H54 (cell line): ENCODE results near the gene NDUFA8.

Experiments
- DNase-seq: peaks from one replicate; pipeline ENCODE4 v3.0.0; 2011; ENCODE audit warnings: low spot score, mixed read lengths; ENCODE audit not compliant: insufficient read length
- FAIRE-seq: peaks from 3 replicates; lab custom pipeline; 2011; peaks lifted over from hg19 to GRCh38; lab: Jason Lieb, UNC
- POLR2A ChIP-seq: IDR thresholded peaks from 2 replicates; pipeline ENCODE4 v1.6.1; 2011; ENCODE audit warnings: low read depth, mild to moderate bottlenecking, low read length

Gene NDUFA8

GRCh38 chr9:122099271-122099869 lies 60.2 kb downstream of the NDUFA8 start:
- TF ChIP-seq POLR2A = no peak
- DNase-seq (peak; percentile 92), FAIRE-seq (peak; percentile 85)

DNA sequence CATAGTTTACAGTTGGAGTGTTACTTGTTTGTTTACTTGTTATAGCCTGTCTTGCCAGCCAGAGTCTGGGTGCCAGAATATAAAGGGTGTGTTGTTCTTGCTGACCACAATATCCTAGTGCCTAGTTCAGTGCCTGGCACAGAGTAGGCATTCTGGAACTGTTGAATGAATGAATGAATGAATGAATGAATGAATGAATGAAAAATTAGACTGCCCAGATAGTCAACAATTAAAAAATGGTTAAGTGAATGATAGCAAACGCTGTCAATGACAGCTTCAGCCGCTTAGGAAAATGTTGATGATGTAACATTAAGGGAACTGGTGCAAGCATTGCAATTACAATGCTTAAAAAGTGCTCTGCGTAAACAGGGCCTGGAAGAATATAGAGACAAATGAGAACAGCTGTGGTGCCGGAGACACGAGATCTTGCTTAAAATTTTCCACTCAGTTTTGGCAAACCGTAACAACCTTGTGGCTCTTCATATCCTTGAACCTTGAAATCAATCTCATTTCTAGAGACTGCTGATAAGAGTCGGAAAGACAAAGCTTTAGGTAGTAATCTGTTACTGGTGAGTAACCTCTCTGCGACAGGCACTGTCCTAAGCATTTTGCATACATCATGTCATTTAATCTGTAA lies 61.8 kb downstream of the NDUFA8 start:
- FAIRE-seq = no peak
- no peak for TF ChIP-seq POLR2A
- DNase-seq = no peak

DNA sequence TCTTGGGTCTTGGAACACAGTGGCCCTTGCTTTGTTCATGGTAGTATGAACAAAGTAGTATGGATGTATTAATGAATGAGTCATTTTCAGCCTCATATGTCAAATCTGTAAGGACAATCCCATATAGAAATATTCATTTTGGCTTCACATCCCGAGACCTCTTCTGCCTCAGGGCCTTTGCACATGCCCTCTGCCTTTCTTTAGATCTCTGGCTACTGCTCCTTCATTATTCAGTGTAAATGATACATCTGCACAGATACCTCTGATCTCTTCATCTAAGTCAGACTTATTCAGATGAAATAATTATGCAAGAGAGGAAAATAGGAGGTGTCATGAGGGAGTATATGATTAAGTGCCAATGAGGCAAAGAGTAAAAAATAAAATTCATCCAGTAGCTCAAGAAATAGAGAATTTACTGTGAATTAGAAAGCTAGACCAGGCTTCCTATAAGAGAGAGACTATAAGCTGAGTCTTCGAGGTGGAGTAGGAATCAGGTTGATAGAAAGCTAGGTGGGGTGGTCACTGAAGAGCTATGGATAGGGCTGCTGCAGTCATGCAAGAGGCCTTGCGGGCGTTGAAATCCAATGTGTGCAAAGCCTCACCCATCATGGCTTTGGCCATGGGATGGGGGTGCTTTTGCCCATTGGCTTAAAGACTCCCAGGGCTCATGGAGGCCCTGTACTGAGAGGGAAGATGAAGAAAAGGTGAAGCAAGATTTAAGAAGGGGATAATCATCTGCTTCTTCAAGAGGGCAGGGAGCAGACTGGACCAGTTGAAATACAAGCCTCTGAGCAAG lies 62.8 kb downstream of the NDUFA8 start:
- FAIRE-seq = no peak
- DNase-seq = no peak
- no peak for TF ChIP-seq POLR2A

DNA sequence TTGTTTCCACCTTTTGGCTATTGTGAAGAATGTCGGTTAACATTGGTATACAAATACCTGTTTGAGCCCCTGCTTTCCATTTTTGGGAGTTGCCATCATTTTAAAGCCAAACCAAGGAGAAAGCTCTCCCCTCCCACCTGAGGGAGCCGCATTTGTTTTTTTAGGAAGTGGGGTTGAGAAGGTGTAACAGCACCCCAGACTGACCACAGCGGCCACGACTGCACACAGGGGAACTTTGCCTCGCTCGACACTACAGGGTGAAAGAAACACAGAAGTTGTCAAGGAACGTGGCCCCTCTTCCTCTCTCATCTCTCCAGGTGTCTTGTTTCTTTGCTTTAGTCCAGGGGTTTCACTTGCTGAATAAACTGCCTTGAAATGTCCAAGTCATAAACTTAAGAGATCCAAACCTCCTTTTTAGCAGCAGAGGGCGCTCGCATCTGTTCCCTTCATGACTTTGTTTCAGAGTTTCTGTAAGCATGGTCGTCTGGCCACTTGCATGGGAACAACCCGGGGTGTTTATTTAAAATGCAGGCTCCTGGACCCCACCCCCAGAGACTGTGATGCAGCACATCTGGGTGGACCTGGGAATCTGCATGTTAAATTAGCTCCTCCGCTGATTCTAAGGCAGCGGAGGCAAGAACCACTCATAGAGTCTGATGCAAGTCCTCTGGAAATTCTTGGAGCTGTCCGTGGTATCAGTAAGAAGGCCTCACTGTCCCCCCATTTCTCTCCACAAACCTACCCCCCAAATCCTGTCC lies 64.4 kb downstream of the NDUFA8 start:
- no peak for TF ChIP-seq POLR2A
- peak; percentile 73 for FAIRE-seq
- DNase-seq = peak; percentile 71
